SK-N-SH treated with all-trans-retinoic acid at 6 μM for 48 hours (cell line): Measurements from ENCODE around the gene ONECUT3.

Experiments used
- ATAC-seq: fragments of 200-7000 bp; cut with Tn5 transposase; 3 replicates; pipeline ENCODE4 v1.9.1; 2020; ENCODE audit warnings: mild to moderate bottlenecking, moderate library complexity
- ARNTL ChIP-seq: fragments of 450-650 bp; formaldehyde crosslinking; IDR thresholded peaks from 2 replicates; pipeline ENCODE4 v1.5.0; 2020; ENCODE audit warnings: low read depth, mild to moderate bottlenecking, moderate library complexity, borderline replicate concordance
- BACH2 ChIP-seq: fragments of 250-450 bp; sonication (Bioruptor Pico); IDR thresholded peaks from 2 replicates; pipeline ENCODE4 v1.9.0; 2021; ENCODE audit warnings: mild to moderate bottlenecking, borderline replicate concordance
- ESRRG ChIP-seq: fragments of 250-450 bp; sonication (Bioruptor Pico); IDR thresholded peaks from 2 replicates; pipeline ENCODE4 v1.6.1; 2021; ENCODE audit warnings: mild to moderate bottlenecking
- GLIS3 ChIP-seq: fragments of 250-450 bp; sonication (Bioruptor Pico); IDR thresholded peaks from 2 replicates; pipeline ENCODE4 v1.5.0; 2020; ENCODE audit warnings: mild to moderate bottlenecking, moderate library complexity
- OSR1 ChIP-seq: fragments of 250-450 bp; sonication (Bioruptor Pico); IDR thresholded peaks from 2 replicates; pipeline ENCODE4 v1.8.0; 2022; ENCODE audit warnings: moderate library complexity, mild to moderate bottlenecking, inconsistent platforms
- PPARA ChIP-seq: fragments of 250-450 bp; sonication (Bioruptor Pico); IDR thresholded peaks from 2 replicates; pipeline ENCODE4 v1.5.0; 2020; ENCODE audit warnings: mild to moderate bottlenecking, borderline replicate concordance
- RARB ChIP-seq: fragments of 250-450 bp; sonication (Bioruptor Pico); IDR thresholded peaks from 2 replicates; pipeline ENCODE4 v1.8.0; 2021; ENCODE audit warnings: mild to moderate bottlenecking, moderate library complexity
- SNAI2 ChIP-seq: fragments of 250-450 bp; sonication (Bioruptor Pico); IDR thresholded peaks from 2 replicates; pipeline ENCODE4 v1.5.0; 2020; ENCODE audit warnings: mild to moderate bottlenecking, moderate library complexity
- TOX ChIP-seq: fragments of 250-450 bp; sonication (Bioruptor Pico); IDR thresholded peaks from 2 replicates; pipeline ENCODE4 v1.8.0; 2021; ENCODE audit warnings: mild to moderate bottlenecking, moderate library complexity, borderline replicate concordance
- ZC3H10 ChIP-seq: fragments of 250-450 bp; sonication (Bioruptor Pico); IDR thresholded peaks from 2 replicates; pipeline ENCODE4 v1.5.1; 2021; ENCODE audit warnings: mild to moderate bottlenecking, moderate library complexity
- ZFP3 ChIP-seq: fragments of 250-450 bp; sonication (Bioruptor Pico); IDR thresholded peaks from 2 replicates; pipeline ENCODE4 v1.5.0; 2020; ENCODE audit warnings: mild to moderate bottlenecking, moderate library complexity
- ZFP30 ChIP-seq: fragments of 450-650 bp; formaldehyde crosslinking; IDR thresholded peaks from 2 replicates; pipeline ENCODE4 v1.5.0; 2022; ENCODE audit warnings: mild to moderate bottlenecking, moderate library complexity
- ZNF565 ChIP-seq: fragments of 450-650 bp; formaldehyde crosslinking; conservative IDR thresholded peaks from 2 replicates; pipeline ENCODE4 v1.5.0; 2020; ENCODE audit warnings: low read depth, mild to moderate bottlenecking, moderate library complexity
- ZNF70 ChIP-seq: fragments of 450-650 bp; formaldehyde crosslinking; IDR thresholded peaks from 2 replicates; pipeline ENCODE4 v1.5.0; 2020; ENCODE audit warnings: mild to moderate bottlenecking, moderate library complexity
- ZNF8 ChIP-seq: fragments of 450-650 bp; formaldehyde crosslinking; IDR thresholded peaks from 2 replicates; pipeline ENCODE4 v1.5.0; 2020; ENCODE audit warnings: mild to moderate bottlenecking, moderate library complexity
- TF ChIP-seq, protein P1 (sequence below): fragments of 250-450 bp; sonication (Bioruptor Pico); IDR thresholded peaks from 2 replicates; pipeline ENCODE4 v1.5.1; 2020; ENCODE audit warnings: low read depth, mild to moderate bottlenecking, moderate library complexity
- TF ChIP-seq, protein P2 (sequence below): fragments of 250-450 bp; sonication (Bioruptor Pico); IDR thresholded peaks from 2 replicates; pipeline ENCODE4 v1.8.0; 2021; ENCODE audit warnings: low read depth, mild to moderate bottlenecking, moderate library complexity, borderline replicate concordance
- TF ChIP-seq, protein P3 (sequence below): fragments of 250-450 bp; sonication (Bioruptor Pico); IDR thresholded peaks from 2 replicates; pipeline ENCODE4 v1.8.0; 2020; ENCODE audit warnings: mild to moderate bottlenecking, moderate library complexity, borderline replicate concordance
- TF ChIP-seq, protein P4 (sequence below): fragments of 250-450 bp; sonication (Bioruptor Pico); IDR thresholded peaks from 2 replicates; pipeline ENCODE4 v1.5.0; 2020; ENCODE audit warnings: mild to moderate bottlenecking, moderate library complexity
- TF ChIP-seq, protein P5 (sequence below): fragments of 250-450 bp; sonication (Bioruptor Pico); IDR thresholded peaks from 2 replicates; pipeline ENCODE4 v1.5.1; 2021; ENCODE audit warnings: mild to moderate bottlenecking, moderate library complexity

ONECUT3 gene

DNA sequence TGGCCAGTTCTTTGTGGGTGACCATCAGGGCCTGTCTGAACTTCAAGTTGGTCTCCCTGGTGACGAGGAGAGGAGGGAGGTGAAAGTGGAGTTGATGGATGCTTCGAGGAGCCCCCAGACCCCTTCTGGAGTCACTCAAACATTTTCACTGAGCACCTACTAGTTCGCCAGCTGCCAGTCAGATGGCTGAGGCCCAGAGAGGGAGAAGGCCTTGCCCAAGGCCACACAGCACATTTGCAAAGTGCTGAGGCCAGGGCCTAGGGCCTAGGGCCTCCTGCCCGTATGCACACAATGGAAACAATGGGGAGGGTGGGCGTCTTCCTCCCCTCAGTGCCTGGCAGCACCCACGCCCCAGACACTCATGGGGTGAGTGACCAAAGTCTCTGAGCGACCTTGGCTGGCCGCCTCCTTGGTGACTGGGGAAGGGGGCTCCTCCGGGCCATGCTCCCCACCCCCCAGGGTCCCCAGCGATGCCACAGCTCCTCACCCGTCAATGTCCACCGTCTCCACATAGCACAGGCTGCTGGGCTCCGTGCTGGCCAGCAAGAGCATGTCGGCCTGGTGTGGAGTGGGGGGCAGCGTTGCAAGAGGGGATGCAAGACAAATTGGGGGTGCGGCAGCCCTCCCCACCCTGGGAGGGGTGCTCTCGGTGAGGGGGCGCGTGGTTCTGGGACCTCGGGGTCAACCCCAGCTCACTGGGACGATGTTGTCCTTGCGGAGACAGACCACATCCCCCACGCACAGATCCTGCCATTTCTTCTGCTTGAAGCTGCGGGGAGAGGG lies 52.3 kb downstream of the ONECUT3 start:
- no peak for ATAC-seq
- TF ChIP-seq GLIS3 (CRISPR knock-in tag) = no peak
- TF ChIP-seq, protein P1, sequence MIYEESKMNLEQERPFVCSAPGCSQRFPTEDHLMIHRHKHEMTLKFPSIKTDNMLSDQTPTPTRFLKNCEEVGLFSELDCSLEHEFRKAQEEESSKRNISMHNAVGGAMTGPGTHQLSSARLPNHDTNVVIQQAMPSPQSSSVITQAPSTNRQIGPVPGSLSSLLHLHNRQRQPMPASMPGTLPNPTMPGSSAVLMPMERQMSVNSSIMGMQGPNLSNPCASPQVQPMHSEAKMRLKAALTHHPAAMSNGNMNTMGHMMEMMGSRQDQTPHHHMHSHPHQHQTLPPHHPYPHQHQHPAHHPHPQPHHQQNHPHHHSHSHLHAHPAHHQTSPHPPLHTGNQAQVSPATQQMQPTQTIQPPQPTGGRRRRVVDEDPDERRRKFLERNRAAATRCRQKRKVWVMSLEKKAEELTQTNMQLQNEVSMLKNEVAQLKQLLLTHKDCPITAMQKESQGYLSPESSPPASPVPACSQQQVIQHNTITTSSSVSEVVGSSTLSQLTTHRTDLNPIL (CRISPR knock-in tag) = no peak
- no peak for TF ChIP-seq ZNF8
- TF ChIP-seq, protein P2, sequence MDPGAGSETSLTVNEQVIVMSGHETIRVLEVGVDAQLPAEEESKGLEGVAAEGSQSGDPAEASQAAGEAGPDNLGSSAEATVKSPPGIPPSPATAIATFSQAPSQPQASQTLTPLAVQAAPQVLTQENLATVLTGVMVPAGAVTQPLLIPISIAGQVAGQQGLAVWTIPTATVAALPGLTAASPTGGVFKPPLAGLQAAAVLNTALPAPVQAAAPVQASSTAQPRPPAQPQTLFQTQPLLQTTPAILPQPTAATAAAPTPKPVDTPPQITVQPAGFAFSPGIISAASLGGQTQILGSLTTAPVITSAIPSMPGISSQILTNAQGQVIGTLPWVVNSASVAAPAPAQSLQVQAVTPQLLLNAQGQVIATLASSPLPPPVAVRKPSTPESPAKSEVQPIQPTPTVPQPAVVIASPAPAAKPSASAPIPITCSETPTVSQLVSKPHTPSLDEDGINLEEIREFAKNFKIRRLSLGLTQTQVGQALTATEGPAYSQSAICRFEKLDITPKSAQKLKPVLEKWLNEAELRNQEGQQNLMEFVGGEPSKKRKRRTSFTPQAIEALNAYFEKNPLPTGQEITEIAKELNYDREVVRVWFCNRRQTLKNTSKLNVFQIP (CRISPR knock-in tag) = no peak
- no peak for TF ChIP-seq TOX
- TF ChIP-seq SNAI2 (CRISPR knock-in tag) = no peak

DNA sequence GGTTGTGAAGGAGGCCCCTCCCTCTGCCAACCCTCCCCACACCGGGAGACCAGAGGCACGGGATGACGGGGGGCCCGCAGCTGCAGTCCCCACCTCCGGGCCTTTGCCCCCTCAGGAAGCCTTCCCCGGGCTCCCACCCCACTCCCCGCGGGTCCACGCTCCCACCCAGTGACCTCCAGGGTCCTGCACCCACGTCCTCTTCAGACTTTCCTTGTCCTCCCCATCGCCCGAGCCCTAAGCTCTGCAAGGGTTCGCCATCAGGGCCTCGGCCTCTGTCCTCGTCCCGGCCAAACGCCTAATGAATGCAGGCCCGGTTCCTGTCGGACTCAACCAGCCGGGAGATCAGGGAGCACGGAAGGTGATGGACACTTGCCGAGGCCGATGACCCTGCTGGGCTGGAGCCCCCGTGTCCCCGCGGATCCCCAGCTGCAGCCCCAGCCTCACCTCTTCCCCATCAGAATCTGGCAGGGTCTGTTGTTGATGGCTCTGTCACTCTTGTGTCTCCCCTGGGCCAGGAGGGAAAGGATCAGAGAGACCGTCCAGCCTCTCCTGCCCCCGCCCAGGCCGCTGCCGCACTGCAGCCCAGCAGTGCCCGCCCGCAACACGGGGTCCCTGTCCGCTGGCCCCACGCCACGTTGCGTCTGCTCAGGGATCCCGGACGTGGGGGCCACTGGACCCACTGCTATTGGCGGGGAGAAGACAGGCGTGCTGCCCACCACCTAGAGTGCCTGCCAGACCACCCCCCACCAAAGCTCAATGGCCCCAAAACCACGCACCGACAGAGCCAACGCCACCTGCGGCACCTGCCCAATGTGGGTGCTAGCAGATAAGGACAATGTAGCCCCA lies 53.1 kb downstream of the ONECUT3 start:
- TF ChIP-seq ZNF70 (CRISPR knock-in tag) = no peak
- no peak for TF ChIP-seq TOX
- no peak for TF ChIP-seq OSR1 (CRISPR knock-in tag)
- no peak for TF ChIP-seq SNAI2 (CRISPR knock-in tag)
- no peak for TF ChIP-seq GLIS3 (CRISPR knock-in tag)
- no peak for TF ChIP-seq ZNF8
- no peak for TF ChIP-seq BACH2 (CRISPR knock-in tag)
- TF ChIP-seq PPARA = no peak
- TF ChIP-seq ARNTL (CRISPR knock-in tag) = no peak
- TF ChIP-seq, protein P3, sequence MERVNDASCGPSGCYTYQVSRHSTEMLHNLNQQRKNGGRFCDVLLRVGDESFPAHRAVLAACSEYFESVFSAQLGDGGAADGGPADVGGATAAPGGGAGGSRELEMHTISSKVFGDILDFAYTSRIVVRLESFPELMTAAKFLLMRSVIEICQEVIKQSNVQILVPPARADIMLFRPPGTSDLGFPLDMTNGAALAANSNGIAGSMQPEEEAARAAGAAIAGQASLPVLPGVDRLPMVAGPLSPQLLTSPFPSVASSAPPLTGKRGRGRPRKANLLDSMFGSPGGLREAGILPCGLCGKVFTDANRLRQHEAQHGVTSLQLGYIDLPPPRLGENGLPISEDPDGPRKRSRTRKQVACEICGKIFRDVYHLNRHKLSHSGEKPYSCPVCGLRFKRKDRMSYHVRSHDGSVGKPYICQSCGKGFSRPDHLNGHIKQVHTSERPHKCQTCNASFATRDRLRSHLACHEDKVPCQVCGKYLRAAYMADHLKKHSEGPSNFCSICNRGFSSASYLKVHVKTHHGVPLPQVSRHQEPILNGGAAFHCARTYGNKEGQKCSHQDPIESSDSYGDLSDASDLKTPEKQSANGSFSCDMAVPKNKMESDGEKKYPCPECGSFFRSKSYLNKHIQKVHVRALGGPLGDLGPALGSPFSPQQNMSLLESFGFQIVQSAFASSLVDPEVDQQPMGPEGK (CRISPR knock-in tag) = no peak
- TF ChIP-seq, protein P1 (CRISPR knock-in tag) = no peak
- TF ChIP-seq RARB (CRISPR knock-in tag) = no peak
- TF ChIP-seq, protein P4, sequence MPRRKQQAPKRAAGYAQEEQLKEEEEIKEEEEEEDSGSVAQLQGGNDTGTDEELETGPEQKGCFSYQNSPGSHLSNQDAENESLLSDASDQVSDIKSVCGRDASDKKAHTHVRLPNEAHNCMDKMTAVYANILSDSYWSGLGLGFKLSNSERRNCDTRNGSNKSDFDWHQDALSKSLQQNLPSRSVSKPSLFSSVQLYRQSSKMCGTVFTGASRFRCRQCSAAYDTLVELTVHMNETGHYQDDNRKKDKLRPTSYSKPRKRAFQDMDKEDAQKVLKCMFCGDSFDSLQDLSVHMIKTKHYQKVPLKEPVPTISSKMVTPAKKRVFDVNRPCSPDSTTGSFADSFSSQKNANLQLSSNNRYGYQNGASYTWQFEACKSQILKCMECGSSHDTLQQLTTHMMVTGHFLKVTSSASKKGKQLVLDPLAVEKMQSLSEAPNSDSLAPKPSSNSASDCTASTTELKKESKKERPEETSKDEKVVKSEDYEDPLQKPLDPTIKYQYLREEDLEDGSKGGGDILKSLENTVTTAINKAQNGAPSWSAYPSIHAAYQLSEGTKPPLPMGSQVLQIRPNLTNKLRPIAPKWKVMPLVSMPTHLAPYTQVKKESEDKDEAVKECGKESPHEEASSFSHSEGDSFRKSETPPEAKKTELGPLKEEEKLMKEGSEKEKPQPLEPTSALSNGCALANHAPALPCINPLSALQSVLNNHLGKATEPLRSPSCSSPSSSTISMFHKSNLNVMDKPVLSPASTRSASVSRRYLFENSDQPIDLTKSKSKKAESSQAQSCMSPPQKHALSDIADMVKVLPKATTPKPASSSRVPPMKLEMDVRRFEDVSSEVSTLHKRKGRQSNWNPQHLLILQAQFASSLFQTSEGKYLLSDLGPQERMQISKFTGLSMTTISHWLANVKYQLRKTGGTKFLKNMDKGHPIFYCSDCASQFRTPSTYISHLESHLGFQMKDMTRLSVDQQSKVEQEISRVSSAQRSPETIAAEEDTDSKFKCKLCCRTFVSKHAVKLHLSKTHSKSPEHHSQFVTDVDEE (CRISPR knock-in tag) = no peak
- TF ChIP-seq ESRRG (CRISPR knock-in tag) = no peak
- no peak for TF ChIP-seq ZFP30 (CRISPR knock-in tag)
- no peak for TF ChIP-seq ZNF565 (CRISPR knock-in tag)
- TF ChIP-seq, protein P5, sequence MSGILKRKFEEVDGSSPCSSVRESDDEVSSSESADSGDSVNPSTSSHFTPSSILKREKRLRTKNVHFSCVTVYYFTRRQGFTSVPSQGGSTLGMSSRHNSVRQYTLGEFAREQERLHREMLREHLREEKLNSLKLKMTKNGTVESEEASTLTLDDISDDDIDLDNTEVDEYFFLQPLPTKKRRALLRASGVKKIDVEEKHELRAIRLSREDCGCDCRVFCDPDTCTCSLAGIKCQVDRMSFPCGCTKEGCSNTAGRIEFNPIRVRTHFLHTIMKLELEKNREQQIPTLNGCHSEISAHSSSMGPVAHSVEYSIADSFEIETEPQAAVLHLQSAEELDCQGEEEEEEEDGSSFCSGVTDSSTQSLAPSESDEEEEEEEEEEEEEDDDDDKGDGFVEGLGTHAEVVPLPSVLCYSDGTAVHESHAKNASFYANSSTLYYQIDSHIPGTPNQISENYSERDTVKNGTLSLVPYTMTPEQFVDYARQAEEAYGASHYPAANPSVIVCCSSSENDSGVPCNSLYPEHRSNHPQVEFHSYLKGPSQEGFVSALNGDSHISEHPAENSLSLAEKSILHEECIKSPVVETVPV (CRISPR knock-in tag) = no peak
- TF ChIP-seq ZFP3 (CRISPR knock-in tag) = no peak
- TF ChIP-seq ZC3H10 = no peak
- no peak for ATAC-seq
